ENCODE data around the gene CASK.

Gene CASK

GRCh38 chrX:41890026-41890423 lies 33.3 kb downstream of the CASK start:
- no peak for DNase-seq (ENCODE audit: low read depth)
- no peak overlapping the region for H3K4me3 ChIP-seq (ENCODE audit: control insufficient read depth, low read depth, low read length)
- TF ChIP-seq CTCF (conservative IDR thresholded peaks at IDR 0.05; ENCODE audit: control insufficient read depth, insufficient read depth, low read depth, low read length), result no peak

GRCh38 chrX:41889317-41890025 lies 33.9 kb downstream of the CASK start:
- no peak for TF ChIP-seq CTCF (conservative IDR thresholded peaks at IDR 0.05; ENCODE audit: control insufficient read depth, insufficient read depth, low read depth, low read length)
- H3K4me3 ChIP-seq (ENCODE audit: control insufficient read depth, low read depth, low read length), result no peak overlapping the region
- DNase-seq (ENCODE audit: low read depth), result peak; percentile 62

- no peak for TF ChIP-seq CTCF (conservative IDR thresholded peaks at IDR 0.05; ENCODE audit: control insufficient read depth, insufficient read depth, low read depth, low read length)
- no peak for DNase-seq (ENCODE audit: low read depth)
- no peak overlapping the region for H3K4me3 ChIP-seq (ENCODE audit: control insufficient read depth, low read depth, low read length)
Observed at GRCh38 chrX:41887691-41888090, 35.7 kb downstream of the CASK start.

- no peak overlapping the region for H3K4me3 ChIP-seq (ENCODE audit: control insufficient read depth, low read depth, low read length)
- TF ChIP-seq CTCF (conservative IDR thresholded peaks at IDR 0.05; ENCODE audit: control insufficient read depth, insufficient read depth, low read depth, low read length), result no peak
- DNase-seq (ENCODE audit: low read depth), result no peak
Observed at GRCh38 chrX:41885724-41886123, 37.6 kb downstream of the CASK start.

- no peak overlapping the region for H3K4me3 ChIP-seq (ENCODE audit: control insufficient read depth, low read depth, low read length)
- TF ChIP-seq CTCF (conservative IDR thresholded peaks at IDR 0.05; ENCODE audit: control insufficient read depth, insufficient read depth, low read depth, low read length), result no peak
- no peak for DNase-seq (ENCODE audit: low read depth)
Observed at GRCh38 chrX:41881166-41881565, 42.2 kb downstream of the CASK start.

- TF ChIP-seq CTCF (conservative IDR thresholded peaks at IDR 0.05; ENCODE audit: control insufficient read depth, insufficient read depth, low read depth, low read length), result no peak
- no peak overlapping the region for H3K4me3 ChIP-seq (ENCODE audit: control insufficient read depth, low read depth, low read length)
- no peak for DNase-seq (ENCODE audit: low read depth)
Observed at GRCh38 chrX:41877167-41877566, 46.2 kb downstream of the CASK start.

GRCh38 chrX:41875142-41875541 lies 48.2 kb downstream of the CASK start:
- no peak overlapping the region for H3K4me3 ChIP-seq (ENCODE audit: control insufficient read depth, low read depth, low read length)
- TF ChIP-seq CTCF (conservative IDR thresholded peaks at IDR 0.05; ENCODE audit: control insufficient read depth, insufficient read depth, low read depth, low read length), result no peak
- no peak for DNase-seq (ENCODE audit: low read depth)

Measured in fibroblast of mammary gland (primary cell).